C4-2B (cell line): ENCODE data around the gene MAOA.

Source experiments
- CTCF ChIP-seq: fragments of 450-650 bp; conservative IDR thresholded peaks from 2 replicates; pipeline ENCODE4 v1.5.1; 2017; ENCODE audit warnings: mild to moderate bottlenecking
- ZFX ChIP-seq: fragments of 450-650 bp; IDR thresholded peaks from 2 replicates; pipeline ENCODE4 v1.6.1; 2017

GRCh38 chrX:43745938-43746721 lies 90.0 kb downstream of the MAOA start:
- TF ChIP-seq CTCF (no peak), ZFX (no peak)
